ENCODE data around the gene BAIAP2L2. TPM values are rescaled to one million over a fixed set of nuclear protein-coding genes. Genes with fewer than 3 reads are reported as not detected.

Gene BAIAP2L2
- total and polyA plus RNA-seq, 4 donors: 0.17 to 1.0 (median 0.46) TPM

DNA sequence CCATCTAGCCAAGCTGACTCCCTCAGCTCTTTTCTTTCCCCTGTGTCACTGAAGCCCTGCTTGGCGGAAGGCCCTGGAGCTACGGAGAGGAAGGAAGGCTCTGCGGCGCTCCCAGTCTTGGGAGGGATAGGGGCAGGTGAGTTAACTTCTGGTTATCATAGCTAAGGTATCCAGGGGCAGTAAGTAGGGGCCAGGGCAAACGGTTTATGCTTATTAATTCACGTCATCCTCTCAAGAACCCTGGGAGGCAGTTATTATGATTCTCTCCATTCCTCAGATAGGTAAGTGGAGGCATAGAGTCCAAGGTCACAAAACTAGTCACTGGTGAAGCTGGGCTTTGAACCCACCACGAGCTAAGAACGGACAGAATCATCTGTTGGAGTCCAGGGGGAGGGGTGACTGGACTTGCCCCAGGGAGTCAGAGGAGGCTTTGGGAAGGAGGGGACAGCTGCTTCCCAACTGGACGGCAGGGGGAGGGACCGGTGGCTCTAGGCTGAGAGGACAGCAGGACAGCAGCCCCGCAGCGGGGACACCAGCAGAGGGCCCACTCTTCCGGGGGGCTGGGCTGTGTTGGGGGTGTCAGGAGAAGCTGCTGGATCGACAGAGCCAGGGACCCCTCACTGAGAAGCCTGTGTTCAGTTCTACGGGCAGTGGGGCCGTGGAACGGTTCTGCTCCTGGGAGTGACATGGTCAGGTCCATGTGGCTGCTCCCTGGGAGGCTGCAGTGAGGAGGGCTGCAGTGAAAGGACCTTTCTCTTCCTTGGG is 3.5 kb downstream of the BAIAP2L2 start:
- H3K4me3 ChIP-seq: no peak overlapping the region
- WGBS, 2 donors: 84 to 87% methylated on average over 17 of the region's 17 CpGs
- no peaks in the 10 kb centered on the region for H3K9me3 ChIP-seq (ENCODE audit: control insufficient read depth in 4 of 4, insufficient read depth in 3 of 4, low read length in 3 of 4)
- peaks cover 0 to 2% (median 0%) of the 10 kb centered on the region in 4 donors for H3K36me3 ChIP-seq (ENCODE audit: control insufficient read depth in 4 of 4, insufficient read depth in 4 of 4, low read length in 4 of 4)
- H3K9ac ChIP-seq (ENCODE audit: insufficient read depth in 1 of 2, low read length in 2 of 2): no peak overlapping the region
- H3K27me3 ChIP-seq (ENCODE audit: control insufficient read depth in 3 of 3, insufficient read depth in 3 of 3, low read length in 2 of 3): no peaks in the 10 kb centered on the region
- no peak for DNase-seq
- TF ChIP-seq, protein P1, sequence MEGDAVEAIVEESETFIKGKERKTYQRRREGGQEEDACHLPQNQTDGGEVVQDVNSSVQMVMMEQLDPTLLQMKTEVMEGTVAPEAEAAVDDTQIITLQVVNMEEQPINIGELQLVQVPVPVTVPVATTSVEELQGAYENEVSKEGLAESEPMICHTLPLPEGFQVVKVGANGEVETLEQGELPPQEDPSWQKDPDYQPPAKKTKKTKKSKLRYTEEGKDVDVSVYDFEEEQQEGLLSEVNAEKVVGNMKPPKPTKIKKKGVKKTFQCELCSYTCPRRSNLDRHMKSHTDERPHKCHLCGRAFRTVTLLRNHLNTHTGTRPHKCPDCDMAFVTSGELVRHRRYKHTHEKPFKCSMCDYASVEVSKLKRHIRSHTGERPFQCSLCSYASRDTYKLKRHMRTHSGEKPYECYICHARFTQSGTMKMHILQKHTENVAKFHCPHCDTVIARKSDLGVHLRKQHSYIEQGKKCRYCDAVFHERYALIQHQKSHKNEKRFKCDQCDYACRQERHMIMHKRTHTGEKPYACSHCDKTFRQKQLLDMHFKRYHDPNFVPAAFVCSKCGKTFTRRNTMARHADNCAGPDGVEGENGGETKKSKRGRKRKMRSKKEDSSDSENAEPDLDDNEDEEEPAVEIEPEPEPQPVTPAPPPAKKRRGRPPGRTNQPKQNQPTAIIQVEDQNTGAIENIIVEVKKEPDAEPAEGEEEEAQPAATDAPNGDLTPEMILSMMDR (IDR thresholded peaks at IDR 0.05; ENCODE audit: control extremely low read depth, extremely low read depth): no peak
- no peak for ATAC-seq (ENCODE audit: insufficient read depth, low FRiP score)
- H3K27ac ChIP-seq (ENCODE audit: low read depth in 1 of 2, low read length in 1 of 2): no peak overlapping the region
- H3K4me1 ChIP-seq (ENCODE audit: control insufficient read depth in 5 of 5, insufficient read depth in 5 of 5, low read length in 5 of 5): peaks cover 0 to 6% (median 0%) of the 10 kb centered on the region in 5 donors

DNA sequence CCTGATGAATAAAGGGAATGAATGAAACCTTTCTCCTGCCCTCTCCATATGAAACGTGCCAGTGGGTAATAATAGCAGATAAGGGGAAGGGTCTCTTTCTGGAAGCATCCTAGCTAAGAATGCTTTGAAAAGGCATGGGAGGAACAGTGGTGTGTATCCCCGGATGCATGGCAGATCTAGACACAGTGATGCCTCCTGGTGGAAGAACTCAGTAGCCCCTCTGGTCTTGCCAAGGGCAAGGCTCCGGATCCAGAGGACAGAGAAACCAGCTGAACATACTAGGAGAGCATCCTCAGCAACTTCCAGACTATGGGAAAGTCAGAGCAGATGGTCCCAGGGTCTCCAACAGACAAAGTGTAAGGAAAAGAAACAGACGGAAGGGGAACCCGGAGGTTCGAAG is 6.4 kb downstream of the BAIAP2L2 start:
- TF ChIP-seq, protein P1 (IDR thresholded peaks at IDR 0.05; ENCODE audit: control extremely low read depth, extremely low read depth): no peak
- ATAC-seq (ENCODE audit: insufficient read depth, low FRiP score): no peak
- no peaks in the 10 kb centered on the region for H3K9me3 ChIP-seq (ENCODE audit: control insufficient read depth in 4 of 4, insufficient read depth in 3 of 4, low read length in 3 of 4)
- no peaks in the 10 kb centered on the region for H3K27me3 ChIP-seq (ENCODE audit: control insufficient read depth in 3 of 3, insufficient read depth in 3 of 3, low read length in 2 of 3)
- peaks cover 0 to 6% (median 0%) of the 10 kb centered on the region in 5 donors for H3K4me1 ChIP-seq (ENCODE audit: control insufficient read depth in 5 of 5, insufficient read depth in 5 of 5, low read length in 5 of 5)
- 86 to 92% methylated on average over 6 of the region's 6 CpGs for WGBS, 2 donors
- no peak for DNase-seq
- no peak overlapping the region for H3K4me3 ChIP-seq
- H3K36me3 ChIP-seq (ENCODE audit: control insufficient read depth in 4 of 4, insufficient read depth in 4 of 4, low read length in 4 of 4): peaks cover 0 to 2% (median 0%) of the 10 kb centered on the region in 4 donors
- H3K9ac ChIP-seq (ENCODE audit: insufficient read depth in 1 of 2, low read length in 2 of 2): no peak overlapping the region
- no peak overlapping the region for H3K27ac ChIP-seq (ENCODE audit: low read depth in 1 of 2, low read length in 1 of 2)

DNA sequence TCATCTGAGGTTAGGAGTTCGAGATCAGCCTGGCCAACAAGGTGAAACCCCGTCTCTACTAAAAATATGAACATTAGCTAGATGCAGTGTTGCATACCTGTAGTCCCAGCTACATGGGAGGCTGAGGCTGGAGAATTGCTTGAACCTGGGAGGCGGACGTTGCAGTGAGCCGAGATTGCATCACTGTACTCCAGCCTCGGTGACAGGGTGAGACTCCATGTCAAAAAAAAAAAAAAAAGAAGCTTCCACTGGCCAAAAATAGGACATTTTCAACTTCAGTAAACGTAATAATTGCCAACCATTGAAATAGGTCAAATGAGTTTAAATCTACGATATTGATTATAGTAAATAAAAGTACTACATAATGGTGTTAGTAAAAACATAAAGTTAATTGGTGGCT is 6.8 kb downstream of the BAIAP2L2 start:
- Histone ChIP-seq H3K36me3 (ENCODE audit: control insufficient read depth in 4 of 4, insufficient read depth in 4 of 4, low read length in 4 of 4) (peaks cover 0 to 2% (median 0%) of the 10 kb centered on the region in 4 donors), H3K9ac (ENCODE audit: insufficient read depth in 1 of 2, low read length in 2 of 2) (no peak overlapping the region), H3K27me3 (ENCODE audit: control insufficient read depth in 3 of 3, insufficient read depth in 3 of 3, low read length in 2 of 3) (no peaks in the 10 kb centered on the region), H3K4me1 (ENCODE audit: control insufficient read depth in 5 of 5, insufficient read depth in 5 of 5, low read length in 5 of 5) (peaks cover 0 to 6% (median 0%) of the 10 kb centered on the region in 5 donors), H3K9me3 (ENCODE audit: control insufficient read depth in 4 of 4, insufficient read depth in 3 of 4, low read length in 3 of 4) (no peaks in the 10 kb centered on the region), H3K4me3 (no peak overlapping the region), H3K27ac (ENCODE audit: low read depth in 1 of 2, low read length in 1 of 2) (no peak overlapping the region)
- TF ChIP-seq, protein P1 (IDR thresholded peaks at IDR 0.05; ENCODE audit: control extremely low read depth, extremely low read depth): no peak
- no peak for DNase-seq
- ATAC-seq (ENCODE audit: insufficient read depth, low FRiP score): no peak
- WGBS, 2 donors: 69 to 78% methylated on average over 8 of the region's 8 CpGs

Measured in lung (tissue), 12 donors.